ENCODE measurements around the gene ZC3H18.

- TF ChIP-seq EZH2 (IDR thresholded peaks at IDR 0.05; ENCODE audit: low read depth) (no peak), CTCF (conservative IDR thresholded peaks at IDR 0.05) (no peak)
Measured at GRCh38 chr16:88631384-88631783, 61.2 kb downstream of the ZC3H18 start.
